HEK293 (cell line): ENCODE data around the gene RDH16.
"Not testable (repeated sequence)": the region's sequence is repeated elsewhere in the genome, so short reads cannot be mapped to it uniquely, and the experiment has no call there.

ENCODE experiments used
- CTCF ChIA-PET: fragments of 350-600 bp; formaldehyde crosslinking; extraction: SDS; loops from one replicate; lab custom pipeline; 2021; ENCODE audit warnings: antibody characterized with exemption; lab: Yijun Ruan, JAX
- POLR2A ChIA-PET: fragments of 300-600 bp; formaldehyde crosslinking; extraction: SDS; loops from one replicate; lab custom pipeline; 2020; ENCODE audit warnings: antibody characterized with exemption, inconsistent platforms; lab: Yijun Ruan, JAX
- H3K27ac ChIP-seq: fragments of 200-500 bp; sonication (Bioruptor generic); 2 replicates; pipeline ENCODE4 v1.5.1; 2014; ENCODE audit warnings: low read depth, low read length, control low read depth, inconsistent platforms; ENCODE audit errors: extremely low read depth
- H3K36me3 ChIP-seq, 2 experiments: fragments of 200-500 bp in 1 of 2; sonication (Bioruptor generic) in 1 of 2; 1 replicate in 1 of 2; 2 replicates in 1 of 2; pipeline ENCODE4 v1.5.1; 2014 to 2017; ENCODE audit warnings: inconsistent platforms in 2 of 2, low read length in 2 of 2; ENCODE audit not compliant: control insufficient read depth in 2 of 2, insufficient read depth in 1 of 2
- H3K4me1 ChIP-seq: fragments of 200-500 bp; sonication (Bioruptor generic); 2 replicates; pipeline ENCODE4 v1.5.1; 2014; ENCODE audit warnings: mild to moderate bottlenecking, low read length, inconsistent platforms; ENCODE audit not compliant: control insufficient read depth, insufficient read depth
- H3K4me3 ChIP-seq: 2 replicates; pipeline ENCODE4 v1.5.1; 2011; ENCODE audit warnings: low read depth, mild to moderate bottlenecking, control low read depth, low read length, moderate library complexity
- H3K9me3 ChIP-seq: fragments of 200-500 bp; sonication (Bioruptor generic); 2 replicates; pipeline ENCODE4 v1.5.1; 2014; ENCODE audit warnings: low read depth, low read length, inconsistent platforms; ENCODE audit not compliant: control insufficient read depth, insufficient read depth
- SCRT1 ChIP-seq: fragments of 450-650 bp; formaldehyde crosslinking; IDR thresholded peaks from 2 replicates; pipeline ENCODE4 v1.5.1; 2016; ENCODE audit warnings: missing biosample characterization, missing genetic modification characterization, borderline replicate concordance
- SETDB1 ChIP-seq: IDR thresholded peaks from one replicate; pipeline ENCODE4 v1.6.1; 2017; ENCODE audit warnings: mild to moderate bottlenecking, low read length, moderate library complexity, mixed read lengths; ENCODE audit not compliant: insufficient read length
- WT1 ChIP-seq: fragments of 450-650 bp; formaldehyde crosslinking; IDR thresholded peaks from 2 replicates; pipeline ENCODE4 v1.5.1; 2016; ENCODE audit warnings: missing biosample characterization, missing genetic modification characterization
- ZBTB10 ChIP-seq: fragments of 450-650 bp; formaldehyde crosslinking; IDR thresholded peaks from 2 replicates; pipeline ENCODE4 v1.5.1; 2016; ENCODE audit warnings: missing biosample characterization, missing genetic modification characterization
- ZBTB20 ChIP-seq: fragments of 450-650 bp; formaldehyde crosslinking; IDR thresholded peaks from 2 replicates; pipeline ENCODE4 v1.5.1; 2016; ENCODE audit warnings: missing biosample characterization, missing genetic modification characterization
- ZEB2 ChIP-seq: fragments of 450-650 bp; formaldehyde crosslinking; IDR thresholded peaks from 2 replicates; pipeline ENCODE4 v1.5.1; 2016; ENCODE audit warnings: missing biosample characterization, missing genetic modification characterization
- ZFHX2 ChIP-seq: fragments of 450-650 bp; formaldehyde crosslinking; conservative IDR thresholded peaks from 2 replicates; pipeline ENCODE4 v1.5.1; 2016; ENCODE audit warnings: missing biosample characterization, missing genetic modification characterization
- ZIC2 ChIP-seq: fragments of 450-650 bp; formaldehyde crosslinking; IDR thresholded peaks from 2 replicates; pipeline ENCODE4 v1.5.1; 2016; ENCODE audit warnings: missing biosample characterization, missing genetic modification characterization
- ZNF133 ChIP-seq: fragments of 450-650 bp; formaldehyde crosslinking; IDR thresholded peaks from 2 replicates; pipeline ENCODE4 v1.5.1; 2016; ENCODE audit warnings: missing biosample characterization, missing genetic modification characterization
- ZNF280D ChIP-seq: fragments of 450-650 bp; formaldehyde crosslinking; IDR thresholded peaks from 2 replicates; pipeline ENCODE4 v1.5.1; 2016; ENCODE audit warnings: missing biosample characterization, missing genetic modification characterization
- ZNF341 ChIP-seq: fragments of 450-650 bp; formaldehyde crosslinking; IDR thresholded peaks from 2 replicates; pipeline ENCODE4; 2016; ENCODE audit warnings: low read depth, missing biosample characterization, missing genetic modification characterization
- ZNF473 ChIP-seq: fragments of 450-650 bp; formaldehyde crosslinking; IDR thresholded peaks from 2 replicates; pipeline ENCODE4 v1.5.1; 2017; ENCODE audit warnings: missing biosample characterization, missing genetic modification characterization
- ZNF513 ChIP-seq: fragments of 450-650 bp; IDR thresholded peaks from 2 replicates; pipeline ENCODE4 v1.5.1; 2018; ENCODE audit warnings: missing biosample characterization, missing genetic modification characterization
- ZNF555 ChIP-seq: fragments of 450-650 bp; formaldehyde crosslinking; conservative IDR thresholded peaks from 2 replicates; pipeline ENCODE4 v1.5.1; 2017; ENCODE audit warnings: missing biosample characterization, mild to moderate bottlenecking, missing genetic modification characterization, inconsistent platforms
- ZNF629 ChIP-seq: fragments of 450-650 bp; formaldehyde crosslinking; IDR thresholded peaks from 2 replicates; pipeline ENCODE4 v1.5.1; 2017; ENCODE audit warnings: missing biosample characterization, missing genetic modification characterization
- ZNF768 ChIP-seq: fragments of 450-650 bp; formaldehyde crosslinking; IDR thresholded peaks from 2 replicates; pipeline ENCODE4 v1.5.1; 2018; ENCODE audit warnings: missing biosample characterization, mild to moderate bottlenecking, missing genetic modification characterization
- ZSCAN16 ChIP-seq: fragments of 450-650 bp; formaldehyde crosslinking; IDR thresholded peaks from 2 replicates; pipeline ENCODE4 v1.5.1; 2016; ENCODE audit warnings: missing biosample characterization, missing genetic modification characterization

The RDH16 gene

GRCh38 chr12:56914724-56915123 is 42.7 kb downstream of the RDH16 start:
- CTCF ChIA-PET: no interaction called here
- POLR2A ChIA-PET: no interaction called here
- TF ChIP-seq ZSCAN16 (tag by site-specific recombination) (no peak), ZEB2 (tag by site-specific recombination) (no peak), ZNF555 (no peak), ZNF513 (tag by site-specific recombination) (no peak), ZFHX2 (no peak), ZBTB10 (tag by site-specific recombination) (no peak), ZNF768 (tag by site-specific recombination) (no peak), ZNF473 (no peak), ZIC2 (tag by site-specific recombination) (no peak)

GRCh38 chr12:56914256-56914655 is 43.2 kb downstream of the RDH16 start:
- POLR2A ChIA-PET: no interaction called here
- CTCF ChIA-PET: no interaction called here
- H3K27ac ChIP-seq: no peak overlapping the region

More at GRCh38 chr12:56914724-56915123, 42.7 kb downstream of the RDH16 start:
- Histone ChIP-seq H3K27ac (no peak overlapping the region), H3K4me3 (no peak overlapping the region), H3K9me3 (no peaks in the 10 kb centered on the region), H3K4me1 (no peaks in the 10 kb centered on the region), H3K36me3 (no peaks in the 10 kb centered on the region)

GRCh38 chr12:56909403-56909802 is 48.0 kb downstream of the RDH16 start:
- H3K4me3 ChIP-seq, H3K36me3 ChIP-seq, H3K9me3 ChIP-seq, H3K27ac ChIP-seq, POLR2A ChIA-PET, H3K4me1 ChIP-seq: not testable (repeated sequence)
- CTCF ChIA-PET: interaction anchor here (0.7 kb wide), 1 partner anchor 25 kb away, joined by 3 read pairs; the partner anchor contains the start of gene SDR9C7
- TF ChIP-seq SETDB1 (peak; percentile 52), ZNF280D (tag by site-specific recombination) (0 out of 2 replicates have a peak, but pooled peaks have one; percentile 46)

More at GRCh38 chr12:56914256-56914655, 43.2 kb downstream of the RDH16 start:
- TF ChIP-seq WT1 (no peak), ZNF513 (tag by site-specific recombination) (no peak), ZNF133 (tag by site-specific recombination) (no peak), ZNF341 (tag by site-specific recombination) (no peak), ZBTB20 (tag by site-specific recombination) (no peak), ZIC2 (tag by site-specific recombination) (no peak), ZNF473 (no peak), ZNF629 (tag by site-specific recombination) (no peak), SCRT1 (tag by site-specific recombination) (no peak)
- Histone ChIP-seq H3K36me3 (no peaks in the 10 kb centered on the region), H3K4me3 (no peak overlapping the region), H3K4me1 (no peaks in the 10 kb centered on the region), H3K9me3 (no peaks in the 10 kb centered on the region)
